SK-N-SH (cell line): ENCODE data around the gene PGD. TPM values are rescaled to one million over a fixed set of nuclear protein-coding genes. Genes with fewer than 3 reads are reported as not detected.

Source experiments
- CTCF ChIA-PET: fragments of 300-600, 350-600 bp; formaldehyde crosslinking; extraction: SDS; loops from one replicate; lab custom pipeline; 2021; lab: Yijun Ruan, JAX
- POLR2A ChIA-PET: fragments of 350-600 bp; sonication (Branson Sonifier 250); formaldehyde crosslinking; extraction: SDS; loops from one replicate; lab custom pipeline; 2020; ENCODE audit warnings: antibody characterized with exemption, inconsistent platforms; lab: Yijun Ruan, JAX
- DNase-seq: peaks from one replicate; pipeline ENCODE4 v3.0.0; 2012
- H2AFZ ChIP-seq: fragments of 200-600 bp; sonication (generic); 2 replicates; pipeline ENCODE4 v1.8.1; 2016; ENCODE audit warnings: antibody characterized with exemption, mild to moderate bottlenecking, low read depth
- H3F3A ChIP-seq: fragments of 200-600 bp; sonication (generic); replicated peaks from 2 replicates; pipeline ENCODE3; 2016; ENCODE audit warnings: antibody characterized with exemption, mild to moderate bottlenecking; ENCODE audit not compliant: insufficient read depth
- H3K27ac ChIP-seq, 2 experiments: fragments of 200-500 bp in 1 of 2; fragments of 200-600 bp in 1 of 2; sonication (Bioruptor generic) in 1 of 2; sonication (generic), shearing (Covaris generic) in 1 of 2; 2 replicates each; pipeline versions ENCODE4 v1.5.1 to v1.6.1; 2014 to 2016; ENCODE audit warnings: low read depth in 2 of 2, inconsistent platforms in 1 of 2, low read length in 1 of 2, mild to moderate bottlenecking in 1 of 2, mixed read lengths in 1 of 2
- H3K27me3 ChIP-seq: fragments of 200-600 bp; sonication (generic), shearing (Covaris generic); 2 replicates; pipeline ENCODE4 v1.6.1; 2016; ENCODE audit warnings: mixed run types; ENCODE audit not compliant: insufficient read depth
- H3K36me3 ChIP-seq, 2 experiments: fragments of 200-500 bp in 1 of 2; fragments of 200-600 bp in 1 of 2; sonication (Bioruptor generic) in 1 of 2; sonication (generic) in 1 of 2; replicated peaks in 1 of 2; 2 replicates each; pipeline versions ENCODE3 to v1.5.1; 2014 to 2016; ENCODE audit warnings: low read length in 1 of 2, mild to moderate bottlenecking in 1 of 2; ENCODE audit not compliant: insufficient read depth in 2 of 2, control insufficient read depth in 1 of 2
- H3K4me1 ChIP-seq, 2 experiments: fragments of 200-500 bp in 1 of 2; fragments of 200-600 bp in 1 of 2; sonication (Bioruptor generic) in 1 of 2; sonication (generic), shearing (Covaris generic) in 1 of 2; 2 replicates each; pipeline versions ENCODE4 v1.5.1 to v1.6.1; 2014 to 2016; ENCODE audit warnings: low read depth in 1 of 2, low read length in 1 of 2, mixed run types in 1 of 2; ENCODE audit not compliant: insufficient read depth in 2 of 2, control insufficient read depth in 1 of 2
- H3K4me2 ChIP-seq: fragments of 200-600 bp; sonication (generic), shearing (Covaris generic); 2 replicates; pipeline ENCODE4 v1.6.1; 2017; ENCODE audit warnings: mixed run types
- H3K4me3 ChIP-seq, 2 experiments: fragments of 200-500 bp in 1 of 2; fragments of 200-600 bp in 1 of 2; sonication (Bioruptor generic) in 1 of 2; sonication (generic), shearing (Covaris generic) in 1 of 2; 2 replicates each; pipeline versions ENCODE4 v1.5.1 to v1.8.1; 2014 to 2016; ENCODE audit warnings: low read depth in 2 of 2, inconsistent platforms in 1 of 2, low read length in 1 of 2, mild to moderate bottlenecking in 1 of 2, mixed read lengths in 1 of 2, moderate library complexity in 1 of 2
- H3K79me2 ChIP-seq: fragments of 200-600 bp; sonication (generic); 2 replicates; pipeline ENCODE4 v1.8.1; 2017; ENCODE audit warnings: mild to moderate bottlenecking; ENCODE audit not compliant: insufficient read depth
- H3K9ac ChIP-seq: fragments of 200-600 bp; sonication (generic); 2 replicates; pipeline ENCODE4 v1.6.1; 2017; ENCODE audit warnings: mixed run types
- H3K9me2 ChIP-seq: fragments of 200-600 bp; sonication (generic); 2 replicates; pipeline ENCODE4 v1.6.1; 2017; ENCODE audit warnings: mixed run types
- H3K9me3 ChIP-seq: fragments of 200-600 bp; sonication (generic); 2 replicates; pipeline ENCODE4 v1.6.1; 2017; ENCODE audit warnings: mixed run types, mild to moderate bottlenecking, moderate library complexity
- H4K20me1 ChIP-seq: fragments of 200-600 bp; sonication (generic); 2 replicates; pipeline ENCODE4 v1.6.1; 2017; ENCODE audit warnings: mild to moderate bottlenecking, mixed run types; ENCODE audit not compliant: insufficient read depth
- CTCF ChIP-seq: fragments of 200-600 bp; sonication (generic); IDR thresholded peaks from 2 replicates; pipeline ENCODE4 v1.6.1; 2017; ENCODE audit warnings: antibody characterized with exemption, mild to moderate bottlenecking, moderate library complexity
- EZH2phosphoT487 ChIP-seq: fragments of 200-600 bp; sonication (generic); IDR thresholded peaks from 2 replicates; pipeline ENCODE4 v1.6.1; 2017; ENCODE audit warnings: low read depth, mixed run types, mild to moderate bottlenecking, antibody characterized with exemption, moderate library complexity, borderline replicate concordance
- FOXJ3 ChIP-seq: sonication (generic); formaldehyde crosslinking; IDR thresholded peaks from 2 replicates; pipeline ENCODE4 v1.5.1; 2020; ENCODE audit warnings: mild to moderate bottlenecking, missing genetic modification reagents
- FOXM1 ChIP-seq: IDR thresholded peaks from 2 replicates; pipeline ENCODE4 v1.4.0; 2012; ENCODE audit warnings: low read depth, mild to moderate bottlenecking
- GATA2 ChIP-seq: sonication (generic); formaldehyde crosslinking; IDR thresholded peaks from 2 replicates; pipeline ENCODE4 v1.5.0; 2020; ENCODE audit warnings: mild to moderate bottlenecking, missing genetic modification reagents
- IRF3 ChIP-seq: fragments of 150-350 bp; IDR thresholded peaks from 2 replicates; pipeline ENCODE4 v1.6.1; 2016; ENCODE audit warnings: mild to moderate bottlenecking, low read depth, low read length
- JUND ChIP-seq: IDR thresholded peaks from 2 replicates; pipeline ENCODE4 v1.4.0; 2012
- NFIC ChIP-seq: IDR thresholded peaks from 2 replicates; pipeline ENCODE4 v1.4.0; 2012; ENCODE audit warnings: borderline replicate concordance
- NRF1 ChIP-seq: IDR thresholded peaks from 2 replicates; pipeline ENCODE4 v1.6.1; 2012; ENCODE audit warnings: low read depth, mild to moderate bottlenecking, low read length
- POLR2AphosphoS5 ChIP-seq: IDR thresholded peaks from 2 replicates; pipeline ENCODE4 v1.6.1; 2012; ENCODE audit warnings: low read depth, low read length
- RAD21 ChIP-seq: IDR thresholded peaks from 2 replicates; pipeline ENCODE4 v1.6.1; 2012; ENCODE audit warnings: mild to moderate bottlenecking, low read length
- RCOR1 ChIP-seq: fragments of 150-350 bp; IDR thresholded peaks from 2 replicates; pipeline ENCODE4 v1.6.1; 2017; ENCODE audit warnings: antibody characterized with exemption, low read length
- TAF1 ChIP-seq: IDR thresholded peaks from 2 replicates; pipeline ENCODE4 v1.6.1; 2012; ENCODE audit warnings: low read depth, mild to moderate bottlenecking, low read length, moderate library complexity, borderline replicate concordance
- TCF12 ChIP-seq: IDR thresholded peaks from 2 replicates; pipeline ENCODE4 v1.4.0; 2012
- USF2 ChIP-seq: fragments of 150-350 bp; IDR thresholded peaks from 2 replicates; pipeline ENCODE4 v1.6.1; 2017; ENCODE audit warnings: antibody characterized with exemption, low read length, low read depth, borderline replicate concordance
- WGBS: methylation state at CpG from one replicate; pipeline ENCODE4 v1.1.6; 2017; ENCODE audit warnings: low lambda C conversion rate; 5-methylcytosine and 5-hydroxymethylcytosine counted together
- polyA plus RNA-seq, 3 experiments: library from polyadenylated mRNA; depleted of rRNA; stranded (reverse); fragments of >200 nt; gene quantifications; 2 replicates each; pipeline ENCODE4 v1.2.3, GENCODE V29; 2012

The PGD gene
- polyA plus RNA-seq, 1 of the 3 experiments (the other 2 are of a cell fraction): 76.2 TPM

GRCh38 chr1:10360045-10360444 lies 38.8 kb upstream of the PGD start (continued):
- TF ChIP-seq CTCF: no peak
- no peak for TF ChIP-seq IRF3
- no peak for TF ChIP-seq EZH2phosphoT487
- TF ChIP-seq FOXJ3 (CRISPR knock-in tag): no peak
- TF ChIP-seq TCF12: no peak

DNA sequence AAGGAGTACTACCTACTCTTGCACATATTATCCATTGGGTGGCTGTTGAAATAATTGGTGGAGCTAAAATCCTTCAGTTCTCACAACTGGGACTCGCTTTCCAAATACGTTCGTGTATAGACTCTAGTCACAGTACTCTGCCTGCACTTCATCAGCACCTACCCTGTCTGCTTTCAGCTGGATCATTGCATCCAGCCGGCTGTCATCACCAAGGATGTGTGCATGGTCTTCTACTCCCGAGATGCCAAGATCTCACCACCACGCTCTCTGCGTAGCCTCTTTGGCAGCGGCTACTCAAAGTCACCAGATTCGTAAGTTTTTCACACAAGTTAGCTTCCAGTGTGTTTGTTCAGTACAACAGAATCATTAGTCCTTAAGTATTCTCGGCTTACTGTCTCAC lies 37.3 kb upstream of the PGD start:
- Histone ChIP-seq H3F3A (no peaks in the 10 kb centered on the region), H3K27me3 (no peaks in the 10 kb centered on the region), H3K4me3 (no peak overlapping the region), H3K79me2 (no peaks in the 10 kb centered on the region), H3K27ac (no peak overlapping the region), H3K9me2 (no peaks in the 10 kb centered on the region), H3K9ac (no peak overlapping the region), H3K36me3 (peaks cover 9 to 13% of the 10 kb centered on the region in 2 experiments), H3K9me3 (no peaks in the 10 kb centered on the region), H4K20me1 (no peaks in the 10 kb centered on the region), H3K4me2 (no peak overlapping the region), H2AFZ (no peak overlapping the region), H3K4me1 (no peaks in the 10 kb centered on the region)
- no peak for TF ChIP-seq TAF1
- TF ChIP-seq RCOR1: no peak
- no peak for TF ChIP-seq USF2
- no peak for TF ChIP-seq NRF1
- no peak for TF ChIP-seq RAD21
- WGBS: 97% methylated on average over 10 of the region's 10 CpGs
- ChIA-PET CTCF (interaction anchor here (1.2 kb wide), 1 partner anchor 151 kb away, joined by 3 read pairs; the partner anchor contains the start of gene KIF1B), POLR2A (no interaction called here)
- no peak for DNase-seq

GRCh38 chr1:10368194-10368593 lies 30.7 kb upstream of the PGD start:
- TF ChIP-seq FOXM1 (no peak), GATA2 (CRISPR knock-in tag) (no peak), NRF1 (no peak), JUND (no peak), POLR2AphosphoS5 (no peak), NFIC (no peak), TAF1 (no peak), RAD21 (no peak)
- WGBS: 84% methylated on average over 6 of the region's 6 CpGs
- no peaks in the 10 kb centered on the region for H3K9me3 ChIP-seq
- H3F3A ChIP-seq: no peaks in the 10 kb centered on the region
- no peaks in the 10 kb centered on the region for H3K9me2 ChIP-seq
- no peaks in the 10 kb centered on the region for H4K20me1 ChIP-seq
- no peaks in the 10 kb centered on the region for H3K4me1 ChIP-seq
- H3K4me3 ChIP-seq: no peak overlapping the region
- POLR2A ChIA-PET: no interaction called here
- H3K79me2 ChIP-seq: no peaks in the 10 kb centered on the region
- no peak overlapping the region for H3K9ac ChIP-seq
- no peak overlapping the region for H2AFZ ChIP-seq
- DNase-seq: no peak
- H3K27me3 ChIP-seq: no peaks in the 10 kb centered on the region
- no peak overlapping the region for H3K27ac ChIP-seq
- H3K4me2 ChIP-seq: no peak overlapping the region
- peaks cover 0 to 18% of the 10 kb centered on the region in 2 experiments for H3K36me3 ChIP-seq
- CTCF ChIA-PET: interaction anchor here (1.2 to 2.4 kb wide), 3 partner anchors 9 to 62 kb away, joined by 3 to 11 read pairs (median 4); partner anchors contain the start of gene CENPS
